MM.1S (cell line): ENCODE results near the gene POPDC2.

Experiments
- DNase-seq: peaks from one replicate; pipeline ENCODE4 v3.0.0-alpha.2; 2015
- H2AFZ ChIP-seq: fragments of 300-600 bp; sonication (generic); 2 replicates; pipeline ENCODE4 v1.6.0; 2016; ENCODE audit warnings: antibody characterized with exemption, low read length
- H3F3A ChIP-seq: fragments of 300-600 bp; sonication (generic); 2 replicates; pipeline ENCODE4 v1.6.1; 2016; ENCODE audit warnings: mild to moderate bottlenecking, antibody characterized with exemption, low read length, moderate library complexity, mixed read lengths; ENCODE audit not compliant: insufficient read depth
- H3K27ac ChIP-seq: fragments of 300-600 bp; sonication (generic); 2 replicates; pipeline ENCODE4 v1.5.1; 2016; ENCODE audit warnings: mild to moderate bottlenecking, low read length
- H3K27me3 ChIP-seq: fragments of 300-600 bp; sonication (generic); replicated peaks from 2 replicates; pipeline ENCODE4 v1.6.0; 2016; ENCODE audit warnings: low read length; ENCODE audit not compliant: insufficient read depth
- H3K36me3 ChIP-seq: fragments of 300-600 bp; sonication (generic); replicated peaks from 2 replicates; pipeline ENCODE4 v1.6.1; 2016; ENCODE audit warnings: mild to moderate bottlenecking, low read length, mixed read lengths; ENCODE audit not compliant: insufficient read depth
- H3K4me1 ChIP-seq: fragments of 300-600 bp; sonication (generic); 2 replicates; pipeline ENCODE4 v1.6.1; 2016; ENCODE audit warnings: low read length, mixed read lengths
- H3K4me2 ChIP-seq: fragments of 300-600 bp; sonication (generic); 2 replicates; pipeline ENCODE4 v1.6.0; 2016; ENCODE audit warnings: low read depth, low read length
- H3K4me3 ChIP-seq: fragments of 300-600 bp; sonication (generic); 2 replicates; pipeline ENCODE4 v1.5.1; 2016; ENCODE audit warnings: low read length, mixed read lengths
- H3K79me2 ChIP-seq: fragments of 300-600 bp; sonication (generic); 2 replicates; pipeline ENCODE4 v1.6.1; 2016; ENCODE audit warnings: mixed run types, low read length, mixed read lengths
- H3K9ac ChIP-seq: fragments of 300-600 bp; sonication (generic); 2 replicates; pipeline ENCODE4 v1.6.1; 2016; ENCODE audit warnings: low read length, mixed read lengths
- H3K9me2 ChIP-seq: fragments of 300-600 bp; sonication (generic); replicated peaks from 2 replicates; pipeline ENCODE4 v1.6.1; 2016; ENCODE audit warnings: mild to moderate bottlenecking, low read length, mixed read lengths; ENCODE audit not compliant: insufficient read depth
- H3K9me3 ChIP-seq: fragments of 300-600 bp; sonication (generic); replicated peaks from 2 replicates; pipeline ENCODE4 v1.6.1; 2016; ENCODE audit warnings: mild to moderate bottlenecking, low read length, mixed read lengths; ENCODE audit not compliant: insufficient read depth
- H4K20me1 ChIP-seq: fragments of 300-600 bp; sonication (generic); 2 replicates; pipeline ENCODE4 v1.6.1; 2016; ENCODE audit warnings: mild to moderate bottlenecking, low read length, moderate library complexity, mixed read lengths; ENCODE audit not compliant: insufficient read depth
- EZH2 ChIP-seq: fragments of 300-600 bp; sonication (generic); optimal IDR thresholded peaks from 2 replicates; pipeline ENCODE3; 2017; ENCODE audit warnings: low read depth, mild to moderate bottlenecking, antibody characterized with exemption, low read length, mixed read lengths
- EZH2phosphoT487 ChIP-seq: fragments of 300-600 bp; sonication (generic); IDR thresholded peaks from 2 replicates; pipeline ENCODE4 v1.6.1; 2018; ENCODE audit warnings: antibody characterized with exemption, low read length
- TF ChIP-seq, protein P1 (sequence below): fragments of 300-600 bp; sonication (generic); IDR thresholded peaks from 2 replicates; pipeline ENCODE4 v1.5.1; 2016; ENCODE audit warnings: antibody characterized with exemption, low read length, mixed read lengths

The POPDC2 gene

DNA sequence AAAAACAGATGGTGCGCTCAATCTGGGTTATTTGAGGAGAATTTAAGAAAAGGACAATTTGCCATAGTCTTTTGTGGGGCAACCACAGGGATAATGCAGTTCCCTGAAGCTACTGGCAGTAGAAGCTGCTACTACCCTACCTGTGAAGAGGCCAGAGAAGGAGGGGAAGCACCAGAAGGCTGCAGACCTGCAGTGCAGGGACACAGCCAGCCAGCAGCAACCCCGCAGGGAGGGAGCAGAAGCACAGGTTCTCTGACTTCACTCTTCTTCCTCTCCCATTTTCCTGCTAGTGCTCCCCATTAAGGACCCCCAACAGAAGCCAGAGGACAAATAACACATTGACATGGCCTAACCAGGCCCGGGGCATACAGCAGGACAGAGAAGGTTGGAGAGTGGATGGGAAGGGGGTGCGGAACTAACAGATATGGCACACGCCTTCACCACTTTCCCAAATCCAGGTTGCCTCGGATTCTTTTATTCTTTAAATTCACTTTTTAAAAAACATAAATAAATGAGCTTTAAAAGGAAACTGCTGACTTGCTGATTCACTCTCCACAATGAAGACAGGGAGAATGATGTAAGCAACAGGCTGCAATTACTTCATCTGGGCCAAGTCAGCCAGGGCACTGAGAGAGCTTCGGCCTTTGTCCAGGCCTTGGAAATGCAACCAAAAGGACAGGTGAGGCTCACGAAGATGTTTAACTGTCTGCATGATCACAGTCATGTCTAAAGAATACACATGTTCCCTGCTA is 30.1 kb downstream of the POPDC2 start:
- Histone ChIP-seq H3K36me3 (no peaks in the 10 kb centered on the region), H4K20me1 (no peaks in the 10 kb centered on the region), H3K27ac (no peak overlapping the region), H3K9me3 (no peaks in the 10 kb centered on the region), H3K79me2 (no peaks in the 10 kb centered on the region), H3K4me2 (no peak overlapping the region), H3K9ac (no peak overlapping the region), H2AFZ (no peak overlapping the region), H3K27me3 (no peaks in the 10 kb centered on the region), H3K4me1 (0 out of 2 replicates have a peak, but pooled peaks cover 3% of the 10 kb centered on the region), H3F3A (no peaks in the 10 kb centered on the region), H3K4me3 (no peak overlapping the region), H3K9me2 (no peaks in the 10 kb centered on the region)
- TF ChIP-seq EZH2phosphoT487, result no peak
- TF ChIP-seq, protein P1, sequence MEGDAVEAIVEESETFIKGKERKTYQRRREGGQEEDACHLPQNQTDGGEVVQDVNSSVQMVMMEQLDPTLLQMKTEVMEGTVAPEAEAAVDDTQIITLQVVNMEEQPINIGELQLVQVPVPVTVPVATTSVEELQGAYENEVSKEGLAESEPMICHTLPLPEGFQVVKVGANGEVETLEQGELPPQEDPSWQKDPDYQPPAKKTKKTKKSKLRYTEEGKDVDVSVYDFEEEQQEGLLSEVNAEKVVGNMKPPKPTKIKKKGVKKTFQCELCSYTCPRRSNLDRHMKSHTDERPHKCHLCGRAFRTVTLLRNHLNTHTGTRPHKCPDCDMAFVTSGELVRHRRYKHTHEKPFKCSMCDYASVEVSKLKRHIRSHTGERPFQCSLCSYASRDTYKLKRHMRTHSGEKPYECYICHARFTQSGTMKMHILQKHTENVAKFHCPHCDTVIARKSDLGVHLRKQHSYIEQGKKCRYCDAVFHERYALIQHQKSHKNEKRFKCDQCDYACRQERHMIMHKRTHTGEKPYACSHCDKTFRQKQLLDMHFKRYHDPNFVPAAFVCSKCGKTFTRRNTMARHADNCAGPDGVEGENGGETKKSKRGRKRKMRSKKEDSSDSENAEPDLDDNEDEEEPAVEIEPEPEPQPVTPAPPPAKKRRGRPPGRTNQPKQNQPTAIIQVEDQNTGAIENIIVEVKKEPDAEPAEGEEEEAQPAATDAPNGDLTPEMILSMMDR, result no peak
- no peak for TF ChIP-seq EZH2
- no peak for DNase-seq

DNA sequence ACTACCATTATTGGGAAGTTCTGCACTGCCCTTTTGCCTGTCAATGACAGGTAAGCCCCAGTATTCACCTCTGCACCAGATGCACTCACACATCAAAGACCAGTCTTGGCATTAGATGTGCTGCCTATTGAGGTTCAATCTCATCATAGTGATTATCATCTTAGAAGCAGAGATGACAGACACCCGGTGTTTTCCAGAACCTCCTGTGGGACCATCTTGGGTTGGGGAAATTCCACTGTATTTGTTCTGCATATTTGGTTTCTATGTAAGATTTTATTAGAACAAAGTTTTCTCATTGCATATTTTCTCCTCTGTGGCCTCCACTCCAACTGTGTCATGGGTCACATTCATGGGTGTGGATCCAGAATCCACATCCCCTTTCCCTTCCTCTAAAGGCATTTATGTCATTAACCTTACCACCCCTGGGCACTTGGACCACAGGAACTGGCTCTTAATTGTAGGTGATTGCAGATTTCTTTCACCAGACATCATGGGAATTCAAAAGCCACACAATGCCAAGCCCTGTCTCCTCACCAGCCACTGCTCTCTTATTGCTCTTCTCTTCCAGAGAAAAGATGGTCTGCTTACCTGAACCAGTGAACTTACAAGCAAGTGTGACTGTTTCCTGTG is 31.5 kb downstream of the POPDC2 start:
- H3K4me3 ChIP-seq, result no peak overlapping the region
- no peaks in the 10 kb centered on the region for H3K9me2 ChIP-seq
- H2AFZ ChIP-seq, result no peak overlapping the region
- no peaks in the 10 kb centered on the region for H3K9me3 ChIP-seq
- H3F3A ChIP-seq, result no peaks in the 10 kb centered on the region
- H3K9ac ChIP-seq, result no peak overlapping the region
- no peak overlapping the region for H3K4me2 ChIP-seq
- TF ChIP-seq EZH2phosphoT487 (no peak), EZH2 (no peak)
- TF ChIP-seq, protein P1, result no peak
- no peak for DNase-seq
- no peaks in the 10 kb centered on the region for H3K79me2 ChIP-seq
- no peak overlapping the region for H3K27ac ChIP-seq
- no peaks in the 10 kb centered on the region for H3K27me3 ChIP-seq
- no peaks in the 10 kb centered on the region for H3K36me3 ChIP-seq
- H4K20me1 ChIP-seq, result no peaks in the 10 kb centered on the region
- 0 out of 2 replicates have a peak, but pooled peaks cover 3% of the 10 kb centered on the region for H3K4me1 ChIP-seq

DNA sequence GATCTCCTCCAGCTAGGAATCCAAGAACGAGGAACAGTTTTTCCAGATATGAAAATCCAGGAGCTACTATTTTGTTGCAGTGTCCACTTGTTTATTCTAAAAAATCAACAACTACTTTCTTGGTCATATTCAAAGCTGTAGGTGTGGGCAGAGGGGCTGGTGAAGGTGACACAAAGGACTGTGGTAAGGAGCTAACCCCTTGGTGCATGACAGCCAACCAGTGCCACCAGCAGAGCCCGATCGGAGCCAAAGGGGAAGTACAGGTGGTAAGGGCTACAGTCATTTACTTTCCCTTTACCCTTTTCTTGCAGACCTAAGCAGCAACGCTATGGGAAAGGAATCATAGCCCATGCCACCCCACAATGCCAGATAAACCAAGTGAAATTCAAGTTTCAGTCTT is 32.0 kb downstream of the POPDC2 start:
- H2AFZ ChIP-seq, result no peak overlapping the region
- H3K36me3 ChIP-seq, result no peaks in the 10 kb centered on the region
- H3K4me3 ChIP-seq, result no peak overlapping the region
- H3K79me2 ChIP-seq, result no peaks in the 10 kb centered on the region
- H3K9me3 ChIP-seq, result no peaks in the 10 kb centered on the region
- no peaks in the 10 kb centered on the region for H3F3A ChIP-seq
- H3K9ac ChIP-seq, result no peak overlapping the region
- no peaks in the 10 kb centered on the region for H4K20me1 ChIP-seq
- H3K4me1 ChIP-seq, result 0 out of 2 replicates have a peak, but pooled peaks cover 3% of the 10 kb centered on the region
- no peak for DNase-seq
- no peaks in the 10 kb centered on the region for H3K9me2 ChIP-seq
- TF ChIP-seq EZH2 (no peak), EZH2phosphoT487 (no peak)
- TF ChIP-seq, protein P1, result no peak
- no peak overlapping the region for H3K4me2 ChIP-seq
- H3K27ac ChIP-seq, result no peak overlapping the region
- no peaks in the 10 kb centered on the region for H3K27me3 ChIP-seq
